MCF 10A (cell line): ENCODE measurements around the gene ME2. TPM values are rescaled to one million over a fixed set of nuclear protein-coding genes. Genes with fewer than 3 reads are reported as not detected.
"Not testable (repeated sequence)": the region's sequence is repeated elsewhere in the genome, so short reads cannot be mapped to it uniquely, and the experiment has no call there.

Experiments used
- BruUV-seq: library from RNA; stranded (reverse); fragments of 400-500 nt; replicated peaks from 2 replicates; lab custom pipeline; 2021; lab: Mats Ljungman, UMichigan
- CTCF ChIA-PET: fragments of 300-600 bp; sonication (Branson Sonifier 250); formaldehyde crosslinking; extraction: SDS; loops from one replicate; lab custom pipeline; 2021; ENCODE audit warnings: antibody characterized with exemption, inconsistent platforms; lab: Yijun Ruan, JAX
- POLR2A ChIA-PET: fragments of 300-600, 350-650 bp; sonication (Branson Sonifier 250); formaldehyde crosslinking; extraction: SDS; loops from one replicate; lab custom pipeline; 2020; ENCODE audit warnings: antibody characterized with exemption, inconsistent platforms; lab: Yijun Ruan, JAX
- DNase-seq: peaks from one replicate; pipeline ENCODE4 v3.0.0-alpha.2; 2018; ENCODE audit not compliant: unreplicated experiment
- H3K27ac Mint-ChIP-seq: one replicate; pipeline ENCODE4 v1.8.0; 2022; ENCODE audit warnings: mild to moderate bottlenecking, low read depth, mixed read lengths; ENCODE audit not compliant: unreplicated experiment
- H3K27me3 Mint-ChIP-seq: one replicate; pipeline ENCODE4 v1.8.0; 2022; ENCODE audit warnings: mixed read lengths; ENCODE audit not compliant: insufficient read depth, unreplicated experiment
- H3K36me3 Mint-ChIP-seq: one replicate; pipeline ENCODE4 v1.8.0; 2022; ENCODE audit warnings: mild to moderate bottlenecking, moderate library complexity, mixed read lengths; ENCODE audit not compliant: insufficient read depth, unreplicated experiment
- H3K4me1 Mint-ChIP-seq: one replicate; pipeline ENCODE4 v1.8.0; 2022; ENCODE audit warnings: mixed read lengths; ENCODE audit not compliant: insufficient read depth, unreplicated experiment
- H3K4me3 Mint-ChIP-seq: one replicate; pipeline ENCODE4 v1.8.0; 2022; ENCODE audit warnings: mild to moderate bottlenecking, moderate library complexity, mixed read lengths; ENCODE audit not compliant: unreplicated experiment
- H3K9me3 Mint-ChIP-seq: one replicate; pipeline ENCODE4 v1.8.0; 2022; ENCODE audit warnings: mixed read lengths; ENCODE audit not compliant: unreplicated experiment
- intact Hi-C: fragments of 100-400 bp; cut with micrococcal nuclease; formaldehyde crosslinking; loops from 2 replicates; pipeline ENCODE4 v1.14.1; 2022
- total RNA-seq: library from RNA; stranded (reverse); gene quantifications from 2 replicates; pipeline ENCODE4 v1.2.3, GENCODE V29; 2022
- TF ChIP-seq, protein P1 (sequence below): fragments of 200-600 bp; IDR thresholded peaks from one replicate; pipeline ENCODE4 v1.8.0; 2022; ENCODE audit warnings: antibody characterized with exemption, mild to moderate bottlenecking; ENCODE audit not compliant: unreplicated experiment

Gene ME2
- total RNA-seq, 1 experiment from 2014 or later = 64.8 TPM

- POLR2A ChIA-PET = interaction anchor here (0.7 to 9.9 kb wide), 5 partner anchors 61 to 153 kb away, joined by 3 to 187 read pairs (median 6); partner anchors contain the start of genes ME2 and SMAD4
- no TSS peak for BruUV-seq
- H3K9me3 Mint-ChIP-seq = no peaks in the 10 kb centered on the region
Measured at GRCh38 chr18:50970006-50970405, 91.1 kb downstream of the ME2 start.

DNA sequence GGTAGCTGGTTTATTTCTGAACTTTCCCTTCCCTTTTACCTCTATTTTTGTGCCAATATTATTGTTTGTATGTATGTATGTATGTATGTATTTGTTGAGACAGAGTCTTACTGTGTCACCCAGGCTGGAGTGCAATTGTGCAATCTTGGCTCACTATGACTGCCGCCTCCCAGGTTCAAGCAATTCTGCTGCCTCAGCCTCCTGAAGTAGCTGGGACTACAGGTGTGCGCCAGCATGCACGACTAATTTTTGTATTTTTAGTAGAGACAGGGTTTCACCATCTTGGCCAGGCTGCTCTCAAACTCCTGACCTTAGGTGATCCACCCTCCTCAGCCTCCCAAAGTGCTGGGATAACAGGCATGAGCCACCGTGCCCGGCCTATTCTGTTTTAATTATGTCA lies 93.5 kb downstream of the ME2 start:
- BruUV-seq, H3K4me3 Mint-ChIP-seq, H3K9me3 Mint-ChIP-seq, H3K27ac Mint-ChIP-seq, H3K27me3 Mint-ChIP-seq: not testable (repeated sequence)
- POLR2A ChIA-PET = interaction anchor here (1.3 to 9.9 kb wide), 9 partner anchors 14 to 152 kb away, joined by 3 to 187 read pairs (median 8); partner anchors contain the start of genes ME2, MRO and SMAD4
- intact Hi-C loops = loop anchor here (5.0 kb wide), 2 partner anchors 80 to 95 kb away; partner anchors contain the start of gene ME2
- CTCF ChIA-PET = interaction anchor here (1.0 kb wide), 1 partner anchor 116 kb away, joined by 6 read pairs; no protein-coding TSS in a partner anchor
- DNase-seq = peak; percentile 45
- H3K36me3 Mint-ChIP-seq = peaks cover 22% of the 10 kb centered on the region
- H3K4me1 Mint-ChIP-seq = peaks cover 39% of the 10 kb centered on the region

More at GRCh38 chr18:50970006-50970405, 91.1 kb downstream of the ME2 start:
- DNase-seq = peak; percentile 27
- CTCF ChIA-PET = interaction anchor here (1.1 kb wide), 1 partner anchor 81 kb away, joined by 3 read pairs; no protein-coding TSS in a partner anchor
- Mint-ChIP-seq H3K4me1 (peaks cover 39% of the 10 kb centered on the region), H3K27ac (no peak overlapping the region), H3K27me3 (no peaks in the 10 kb centered on the region), H3K36me3 (peaks cover 5% of the 10 kb centered on the region), H3K4me3 (no peak overlapping the region)
- TF ChIP-seq, protein P1, sequence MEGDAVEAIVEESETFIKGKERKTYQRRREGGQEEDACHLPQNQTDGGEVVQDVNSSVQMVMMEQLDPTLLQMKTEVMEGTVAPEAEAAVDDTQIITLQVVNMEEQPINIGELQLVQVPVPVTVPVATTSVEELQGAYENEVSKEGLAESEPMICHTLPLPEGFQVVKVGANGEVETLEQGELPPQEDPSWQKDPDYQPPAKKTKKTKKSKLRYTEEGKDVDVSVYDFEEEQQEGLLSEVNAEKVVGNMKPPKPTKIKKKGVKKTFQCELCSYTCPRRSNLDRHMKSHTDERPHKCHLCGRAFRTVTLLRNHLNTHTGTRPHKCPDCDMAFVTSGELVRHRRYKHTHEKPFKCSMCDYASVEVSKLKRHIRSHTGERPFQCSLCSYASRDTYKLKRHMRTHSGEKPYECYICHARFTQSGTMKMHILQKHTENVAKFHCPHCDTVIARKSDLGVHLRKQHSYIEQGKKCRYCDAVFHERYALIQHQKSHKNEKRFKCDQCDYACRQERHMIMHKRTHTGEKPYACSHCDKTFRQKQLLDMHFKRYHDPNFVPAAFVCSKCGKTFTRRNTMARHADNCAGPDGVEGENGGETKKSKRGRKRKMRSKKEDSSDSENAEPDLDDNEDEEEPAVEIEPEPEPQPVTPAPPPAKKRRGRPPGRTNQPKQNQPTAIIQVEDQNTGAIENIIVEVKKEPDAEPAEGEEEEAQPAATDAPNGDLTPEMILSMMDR = no peak
- intact Hi-C loops = loop anchor here (5.0 kb wide), 2 partner anchors 82 to 93 kb away; partner anchors contain the start of gene ME2

DNA sequence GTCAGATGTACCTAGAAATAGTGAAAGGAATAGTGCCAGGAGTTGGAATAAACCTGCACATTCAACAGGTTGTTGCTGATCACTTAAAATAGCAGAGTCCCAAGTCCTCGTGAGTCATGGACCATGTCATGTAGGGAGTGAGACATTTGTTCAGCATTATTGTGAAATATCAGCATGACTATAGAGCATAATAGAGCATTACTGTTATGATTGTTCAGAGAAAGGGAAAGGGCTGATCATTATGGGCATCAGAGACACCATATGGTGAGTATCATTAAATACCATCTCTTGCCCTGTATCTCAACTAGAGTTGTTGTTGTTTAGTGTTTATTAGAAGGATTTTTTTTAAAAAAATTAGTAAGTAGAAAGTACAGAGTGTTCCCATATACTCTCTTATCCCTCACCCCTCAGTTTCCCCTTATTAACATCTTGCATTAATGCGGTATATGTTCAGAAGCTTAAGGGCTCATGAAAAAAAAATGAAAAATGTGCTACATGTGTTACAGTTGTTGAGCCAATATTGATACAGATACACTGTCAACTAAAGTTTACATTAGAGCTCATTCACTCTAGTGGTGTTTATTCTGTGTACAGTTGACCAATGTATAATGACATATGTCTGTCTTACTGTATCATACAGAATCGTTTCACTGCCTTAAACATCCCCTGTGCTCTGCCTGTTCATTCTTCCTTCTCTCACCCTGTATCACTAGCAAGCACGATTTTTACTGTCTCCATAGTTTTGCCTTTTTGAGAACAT lies 94.6 kb downstream of the ME2 start:
- no peak overlapping the region for H3K4me3 Mint-ChIP-seq
- ChIA-PET POLR2A (interaction anchor here (0.6 to 9.9 kb wide), 12 partner anchors 13 to 345 kb away, joined by 3 to 187 read pairs (median 4); partner anchors contain the start of genes ME2, MRO and SMAD4), CTCF (interaction anchor here (0.5 to 1.8 kb wide), 7 partner anchors 10 to 323 kb away, joined by 3 to 12 read pairs (median 3); partner anchors contain the start of gene MRO)

DNA sequence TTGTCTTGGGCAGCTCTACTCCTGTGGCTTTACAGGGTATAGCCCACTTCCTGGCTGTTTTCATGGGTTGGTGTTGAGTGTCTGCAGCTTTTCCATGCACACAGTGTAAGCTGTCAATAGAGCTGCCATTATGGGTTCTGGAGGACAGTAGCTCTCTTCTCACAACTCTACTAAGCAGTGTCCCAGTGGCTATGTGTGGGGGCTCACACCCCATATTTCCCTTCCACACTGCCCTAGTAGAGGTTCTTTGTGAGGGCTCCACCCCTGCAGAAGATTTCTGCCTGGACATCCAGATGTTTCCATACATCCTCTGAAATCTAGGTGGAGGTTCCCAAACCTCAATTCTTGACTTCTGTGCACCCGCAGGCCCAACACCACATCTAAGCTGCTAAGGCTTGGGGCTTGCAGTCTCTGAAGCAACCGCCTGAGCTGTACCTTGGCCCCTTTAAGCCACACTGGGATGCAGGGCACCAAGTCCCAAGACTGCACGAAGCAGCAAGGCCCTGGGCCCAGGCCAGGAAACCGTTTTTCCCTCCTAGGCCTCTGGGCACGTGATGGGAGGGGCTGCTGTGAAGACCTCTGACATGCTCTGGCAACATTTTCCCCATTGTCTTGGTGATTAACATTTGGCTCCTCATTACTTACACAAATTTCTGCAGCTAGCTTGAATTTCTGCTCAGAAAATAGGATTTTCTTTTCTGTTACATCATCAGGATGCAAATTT lies 98.3 kb downstream of the ME2 start:
- Mint-ChIP-seq H3K36me3 (peaks cover 45% of the 10 kb centered on the region), H3K4me1 (peaks cover 19% of the 10 kb centered on the region), H3K9me3 (peaks cover 7% of the 10 kb centered on the region), H3K27ac (no peak overlapping the region), H3K27me3 (no peaks in the 10 kb centered on the region), H3K4me3 (no peak overlapping the region)
- TF ChIP-seq, protein P1 = no peak
- POLR2A ChIA-PET = no interaction called here
- DNase-seq = no peak
- CTCF ChIA-PET = interaction anchor here (0.7 to 0.9 kb wide), 3 partner anchors 64 to 550 kb away, joined by 3 to 5 read pairs (median 4); no protein-coding TSS in a partner anchor
- no TSS peak for BruUV-seq
- intact Hi-C loops = no loop called here

More for the DNA sequence above, 94.6 kb downstream of the ME2 start:
- intact Hi-C loops = loop anchor here (1.0 to 5.0 kb wide), 4 partner anchors 58 to 153 kb away; partner anchors contain the start of genes ME2 and MRO
- BruUV-seq = no TSS peak
- TF ChIP-seq, protein P1 = no peak
- peak overlapping the region; percentile 46 for H3K27ac Mint-ChIP-seq
- H3K4me1 Mint-ChIP-seq = peaks cover 39% of the 10 kb centered on the region
- peak; percentile 84 for DNase-seq
- peaks cover 29% of the 10 kb centered on the region for H3K36me3 Mint-ChIP-seq
- H3K9me3 Mint-ChIP-seq = peaks cover 4% of the 10 kb centered on the region
- H3K27me3 Mint-ChIP-seq = no peaks in the 10 kb centered on the region
